Stimulated activated CD4-positive, alpha-beta T cell treated with anti-CD3 and anti-CD28 coated beads, Interleukin-12 subunit alpha, Interleukin-12 subunit beta, amount 100 ng/mL, for 4 hours (primary cell): ENCODE results near the gene PPP3CA.
A peak's percentile ranks its signal among the peaks of the same experiment; 100 is the strongest.

Source experiments
- DNase-seq: peaks from one replicate; pipeline ENCODE4 v3.0.0-alpha.2; 2020

The PPP3CA gene

GRCh38 chr4:101347267-101347556, at the start of gene PPP3CA:
Gene PPP3CA (minus strand): TSS chr4:101347526.
- no peak for DNase-seq

GRCh38 chr4:101393256-101393655, 45.9 kb upstream of the PPP3CA start:
- no peak for DNase-seq

GRCh38 chr4:101370663-101371210, 23.4 kb upstream of the PPP3CA start:
- DNase-seq, result no peak

- no peak for DNase-seq
Observed at GRCh38 chr4:101367201-101367600, 19.9 kb upstream of the PPP3CA start.

GRCh38 chr4:101366331-101366730, 19.0 kb upstream of the PPP3CA start:
- DNase-seq, result no peak

GRCh38 chr4:101357751-101358150, 10.4 kb upstream of the PPP3CA start:
- DNase-seq, result no peak

- no peak for DNase-seq
Observed at GRCh38 chr4:101356928-101357327, 9.6 kb upstream of the PPP3CA start.

- DNase-seq, result no peak
Observed at GRCh38 chr4:101355767-101356702, 8.7 kb upstream of the PPP3CA start.

GRCh38 chr4:101355246-101355645, 7.9 kb upstream of the PPP3CA start:
- DNase-seq, result no peak

GRCh38 chr4:101349801-101350064, 2.4 kb upstream of the PPP3CA start:
- no peak for DNase-seq

- DNase-seq, result no peak
Observed at GRCh38 chr4:101348995-101349800, 1.9 kb upstream of the PPP3CA start.

GRCh38 chr4:101348367-101348827, 1.1 kb upstream of the PPP3CA start:
- no peak for DNase-seq

- DNase-seq, result peak; percentile 99
Observed at GRCh38 chr4:101347557-101348366, 436 bp upstream of the PPP3CA start.

GRCh38 chr4:101346351-101347266, 717 bp downstream of the PPP3CA start:
- DNase-seq, result peak; percentile 52

GRCh38 chr4:101345596-101346350, 1.6 kb downstream of the PPP3CA start:
- peak; percentile 34 for DNase-seq

- DNase-seq, result no peak
Observed at GRCh38 chr4:101345271-101345595, 2.1 kb downstream of the PPP3CA start.

GRCh38 chr4:101339332-101339731, 8.0 kb downstream of the PPP3CA start:
- DNase-seq, result no peak

- DNase-seq, result no peak
Observed at GRCh38 chr4:101337688-101338087, 9.6 kb downstream of the PPP3CA start.

- DNase-seq, result no peak
Observed at GRCh38 chr4:101334963-101335572, 12.3 kb downstream of the PPP3CA start.

GRCh38 chr4:101332424-101332823, 14.9 kb downstream of the PPP3CA start:
- DNase-seq, result no peak

GRCh38 chr4:101331017-101331416, 16.3 kb downstream of the PPP3CA start:
- DNase-seq, result no peak
